HG02852 (cell line): ENCODE measurements around the gene MYOG.

ENCODE experiments used
- ATAC-seq: cut with Tn5 transposase; IDR thresholded peaks from one replicate; pipeline ENCODE4 v1.9.1; 2021; ENCODE audit warnings: mild to moderate bottlenecking, moderate library complexity; ENCODE audit not compliant: unreplicated experiment

The MYOG gene

DNA sequence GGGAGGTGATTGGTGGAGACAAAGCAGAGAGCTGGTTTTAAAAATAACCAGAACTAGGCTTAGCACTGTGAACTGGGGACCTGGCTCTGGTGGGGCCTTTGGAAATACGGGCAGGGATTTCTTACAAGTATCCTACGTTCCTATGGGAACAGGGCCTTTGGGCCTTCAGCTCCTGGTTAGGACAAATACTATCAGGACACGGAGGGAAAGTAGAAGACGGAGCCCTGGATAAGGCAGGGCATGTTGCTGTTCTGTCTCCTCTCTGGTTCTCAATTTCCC, 5.3 kb upstream of the MYOG start:
- no peak for ATAC-seq

DNA sequence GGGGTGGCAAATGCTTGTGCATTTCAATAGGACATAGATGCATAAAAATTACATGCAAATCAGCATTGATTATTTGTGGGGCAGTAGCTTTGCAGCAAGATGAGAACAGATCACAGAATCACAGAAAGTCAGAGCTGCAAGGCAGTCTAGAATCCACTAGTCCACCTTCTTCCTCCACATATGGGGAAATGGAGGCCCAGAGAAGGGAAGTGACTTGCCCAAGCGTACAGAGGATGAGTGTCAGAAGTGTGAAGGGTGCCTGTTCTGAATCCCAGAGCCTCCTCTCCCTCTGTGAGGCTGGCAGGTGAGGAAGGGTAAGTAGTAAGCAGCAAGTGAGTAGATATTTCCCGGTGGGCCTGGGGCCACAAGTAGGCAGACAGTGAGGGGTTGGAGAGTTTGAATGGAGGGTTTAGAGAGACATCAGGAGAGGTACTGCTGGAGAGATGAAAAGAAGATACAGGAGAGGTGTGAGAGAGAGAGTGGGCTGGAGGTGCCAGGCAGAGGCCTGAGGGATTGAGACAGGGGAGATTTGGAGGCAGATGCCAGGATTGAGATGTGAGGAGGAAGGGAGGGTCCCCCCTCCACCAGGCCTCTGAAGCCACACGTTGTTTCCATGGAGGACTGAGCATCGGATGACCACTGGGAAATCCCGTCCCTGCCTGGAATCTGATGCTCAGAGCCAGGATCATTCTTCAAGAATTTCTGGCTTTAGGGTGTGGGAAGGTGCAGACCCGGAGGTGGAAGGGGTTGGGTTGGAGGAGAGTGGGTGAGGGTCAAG, 4.8 kb upstream of the MYOG start:
- no peak for ATAC-seq

DNA sequence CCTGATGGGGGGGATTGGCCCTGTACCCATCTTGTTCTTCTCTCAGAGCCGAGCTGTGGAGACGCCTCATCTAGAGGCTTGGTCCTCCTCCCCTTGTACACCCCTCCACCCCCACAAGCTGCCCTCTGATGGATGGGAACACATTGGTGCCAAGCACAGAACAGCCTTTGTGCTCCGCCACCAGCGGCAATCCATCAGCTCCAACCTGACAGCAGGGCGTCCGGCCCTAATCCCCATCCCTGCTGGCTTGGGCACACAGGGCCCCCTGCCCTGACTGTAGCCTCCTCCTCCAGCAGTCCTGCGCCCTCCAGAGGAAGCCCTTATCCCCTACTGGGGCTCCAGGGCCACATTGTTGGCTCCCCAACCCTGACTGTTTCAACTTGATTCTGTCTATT, 3.8 kb upstream of the MYOG start:
- no peak for ATAC-seq

DNA sequence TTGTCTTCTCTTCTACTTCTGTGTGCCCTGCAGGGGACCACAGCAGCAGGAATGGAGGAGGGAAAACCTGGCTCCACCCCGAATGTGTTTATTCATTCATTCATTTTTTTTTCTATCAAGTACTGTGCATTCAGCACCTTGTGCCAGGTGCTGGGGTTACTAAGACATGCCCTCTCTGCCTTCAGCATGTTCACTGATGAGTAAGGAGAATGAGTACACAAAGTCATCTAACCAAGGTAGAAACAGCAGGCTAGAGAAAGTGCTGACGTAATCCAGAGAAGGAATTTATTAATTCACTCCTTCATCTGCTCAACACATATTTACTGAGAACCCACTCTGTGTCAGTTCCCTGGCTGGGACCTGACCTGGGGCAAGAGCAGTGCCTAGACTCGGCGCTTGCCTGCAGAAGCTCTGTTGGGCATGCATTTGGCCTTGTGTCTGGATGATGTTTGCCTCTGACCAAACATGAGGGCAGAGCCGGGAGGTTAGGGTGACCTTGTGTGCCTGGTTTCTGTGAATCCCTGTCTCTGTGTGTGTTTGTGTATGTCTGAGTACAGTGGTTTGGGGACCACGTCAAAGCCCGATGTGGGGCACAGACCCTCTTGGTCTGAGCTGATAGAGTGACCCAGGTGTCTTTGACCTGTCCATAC, 3.3 kb upstream of the MYOG start:
- ATAC-seq = no peak

DNA sequence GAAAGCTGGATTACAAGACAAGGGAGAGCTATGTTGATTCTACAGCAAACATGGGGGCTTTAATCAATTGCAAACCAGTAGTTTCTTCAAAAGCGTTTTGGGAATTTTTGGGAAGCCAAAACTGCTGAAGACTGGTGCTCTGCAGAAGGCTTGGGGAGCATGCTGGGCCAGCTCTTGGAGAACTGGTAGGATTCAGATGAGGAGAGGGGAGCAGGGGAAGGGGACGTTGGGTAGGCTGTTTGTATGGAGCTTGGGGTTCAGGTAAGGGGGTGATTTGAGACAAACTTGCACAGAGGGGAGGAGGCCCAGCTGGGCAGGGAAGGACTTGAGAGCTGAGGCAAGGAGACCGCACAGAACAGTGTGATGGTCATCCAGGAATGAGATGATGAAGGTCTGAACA, 2.6 kb upstream of the MYOG start:
- ATAC-seq = no peak

DNA sequence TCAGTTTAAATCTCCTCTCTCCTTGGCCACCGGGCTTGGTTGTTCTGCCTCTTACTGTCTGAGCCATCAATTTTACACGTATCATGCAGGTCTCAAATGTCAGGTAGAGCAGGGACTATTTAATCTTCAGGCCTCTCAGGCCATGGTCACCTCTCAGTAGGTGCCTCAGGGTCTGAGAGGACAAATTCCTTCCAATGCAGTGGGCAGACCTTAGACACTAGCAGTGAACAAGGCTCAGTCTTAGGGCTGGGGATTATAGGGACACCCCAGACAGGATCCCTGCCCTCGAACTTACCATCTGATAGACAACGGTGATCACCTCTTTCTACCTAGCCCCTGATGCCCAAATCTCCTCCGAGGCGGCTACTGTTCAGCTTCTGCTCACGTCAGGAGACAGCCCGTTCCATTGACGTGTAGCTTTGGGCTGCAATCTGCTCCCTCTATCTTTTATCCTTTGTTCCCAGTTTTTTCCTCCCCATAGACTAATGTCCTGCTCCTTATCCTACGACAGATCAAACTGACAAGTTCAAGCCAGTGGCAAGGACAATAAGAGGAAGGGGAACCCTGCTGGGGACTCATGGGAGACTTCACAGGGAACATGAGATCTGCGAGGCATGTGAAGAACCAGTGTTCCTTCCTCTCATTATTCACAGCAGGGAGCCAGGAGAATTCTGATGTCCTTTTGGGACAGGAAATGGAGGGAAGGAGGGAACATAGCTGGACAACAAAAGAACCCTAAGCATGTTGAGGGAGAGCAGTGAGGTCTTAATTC, 1.4 kb upstream of the MYOG start:
- no peak for ATAC-seq

DNA sequence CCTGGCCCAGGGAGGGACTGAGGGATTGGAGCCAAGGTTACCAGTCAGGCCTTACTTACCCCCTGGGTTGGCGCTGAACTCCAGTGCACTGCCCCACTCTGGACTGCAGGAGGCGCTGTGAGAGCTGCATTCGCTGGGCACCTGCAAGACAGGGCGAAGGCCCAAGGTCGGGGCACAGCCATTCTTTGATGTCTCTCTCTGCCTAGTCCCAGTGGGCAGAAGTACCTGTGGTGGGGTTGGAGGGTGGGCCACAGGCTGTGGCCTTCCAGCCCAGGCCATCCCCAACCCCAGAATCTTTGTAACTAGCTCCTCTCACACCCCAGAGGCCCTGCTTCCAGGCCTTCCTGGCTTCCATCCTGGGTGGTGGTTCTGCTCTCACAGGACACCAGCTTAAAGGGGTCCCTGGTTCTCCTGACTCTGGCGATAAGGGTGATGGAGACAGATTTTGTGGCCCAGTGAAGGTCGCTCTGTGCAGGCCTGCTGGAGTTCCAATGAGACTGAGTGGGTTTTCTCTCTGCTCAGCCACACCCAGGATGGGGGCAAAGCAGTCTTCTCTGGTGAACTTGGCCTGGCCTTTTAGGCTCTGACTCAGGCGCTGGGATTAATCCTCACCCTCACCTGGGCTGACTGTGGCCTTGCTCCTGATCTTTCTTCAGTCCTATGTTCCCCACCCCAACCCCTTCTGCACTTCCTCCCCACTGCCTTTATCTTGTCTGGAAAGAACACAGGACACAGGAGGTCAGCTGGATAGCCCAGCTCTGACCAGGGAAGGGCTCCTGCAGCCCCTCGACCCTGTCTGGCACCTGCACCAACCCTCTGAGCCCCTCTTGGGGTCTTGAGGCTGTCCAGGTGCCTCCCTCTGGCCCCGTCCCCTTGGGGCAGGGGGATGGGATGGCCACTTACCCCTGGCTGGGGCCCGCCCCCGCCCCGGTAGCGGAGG, 954 bp downstream of the MYOG start:
- ATAC-seq = no peak

DNA sequence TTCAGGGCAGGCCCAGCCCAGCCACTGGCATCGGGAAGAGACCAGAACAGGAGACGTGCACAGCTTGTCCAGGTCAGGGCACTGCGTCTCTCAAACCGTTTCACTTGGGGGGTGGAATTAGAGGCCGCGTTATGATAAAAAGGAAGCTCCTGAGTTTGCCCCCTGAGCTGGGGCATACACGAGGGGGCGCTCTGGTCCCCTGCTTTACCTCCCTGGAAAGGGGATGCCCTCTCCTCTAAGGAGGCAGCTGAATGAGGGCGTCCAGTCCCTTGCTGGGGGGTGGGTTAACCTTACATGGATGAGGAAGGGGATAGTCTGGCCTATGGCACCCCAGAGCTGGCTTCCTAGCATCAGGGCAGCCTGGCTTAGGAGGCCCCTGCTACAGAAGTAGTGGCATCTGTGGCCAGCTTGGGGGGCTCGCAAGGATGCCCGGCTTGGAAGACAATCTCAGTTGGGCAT, 2.3 kb downstream of the MYOG start:
- no peak for ATAC-seq

DNA sequence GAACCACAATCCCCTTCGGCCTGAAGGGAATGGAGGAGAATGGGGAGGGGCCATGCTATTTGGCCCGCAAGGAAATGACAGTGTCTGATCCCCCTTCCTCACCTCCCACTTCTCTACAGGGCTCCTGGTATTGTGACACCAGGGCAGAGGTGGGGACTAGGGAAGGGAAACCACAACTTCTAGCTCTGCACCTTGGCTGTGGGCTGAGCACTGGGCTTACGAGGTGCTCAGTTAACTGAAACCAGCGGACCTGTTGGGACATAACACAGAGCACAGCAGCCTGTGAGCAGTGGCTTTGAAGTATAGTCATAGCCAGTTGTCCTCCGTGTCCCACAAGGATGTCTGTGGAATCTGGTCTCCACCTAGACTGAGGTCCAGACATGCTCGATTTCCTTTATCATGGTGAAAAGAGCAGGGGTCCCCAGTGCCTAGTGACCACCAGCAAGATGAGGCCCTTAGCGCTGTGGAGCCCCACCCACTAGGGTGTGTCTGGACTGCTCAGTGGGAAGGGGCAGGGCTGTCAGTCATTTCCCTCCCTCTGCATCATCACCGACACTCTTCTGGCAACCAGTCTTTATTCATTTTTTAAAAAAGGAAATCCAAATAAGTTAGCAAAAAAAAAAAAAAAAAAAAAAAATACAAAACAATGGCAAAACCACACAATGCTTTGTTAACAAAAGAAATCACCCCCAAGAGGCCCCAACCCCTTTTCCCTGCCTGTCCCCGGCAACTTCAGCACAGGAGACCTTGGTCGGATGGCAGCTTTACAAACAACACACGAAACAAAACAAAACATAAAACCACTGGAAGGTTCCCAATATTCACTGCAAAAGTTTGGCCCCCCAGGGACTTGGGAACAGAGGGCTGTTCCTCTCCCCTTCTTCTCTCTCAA, 3.0 kb downstream of the MYOG start:
- no peak for ATAC-seq

DNA sequence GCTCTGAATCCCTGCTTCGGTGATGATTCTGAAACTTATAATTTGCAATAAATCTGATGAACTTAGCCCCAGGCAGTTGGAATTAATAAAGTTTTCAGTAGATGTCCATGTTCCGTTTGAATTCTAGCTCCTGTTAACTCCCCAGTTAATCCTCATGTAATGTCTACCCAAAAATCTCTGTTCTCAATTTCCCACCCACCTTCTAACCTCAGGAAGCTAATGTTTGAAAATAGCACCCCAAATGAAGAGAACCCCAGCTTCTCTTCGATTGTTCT, 3.6 kb downstream of the MYOG start:
- ATAC-seq = no peak

DNA sequence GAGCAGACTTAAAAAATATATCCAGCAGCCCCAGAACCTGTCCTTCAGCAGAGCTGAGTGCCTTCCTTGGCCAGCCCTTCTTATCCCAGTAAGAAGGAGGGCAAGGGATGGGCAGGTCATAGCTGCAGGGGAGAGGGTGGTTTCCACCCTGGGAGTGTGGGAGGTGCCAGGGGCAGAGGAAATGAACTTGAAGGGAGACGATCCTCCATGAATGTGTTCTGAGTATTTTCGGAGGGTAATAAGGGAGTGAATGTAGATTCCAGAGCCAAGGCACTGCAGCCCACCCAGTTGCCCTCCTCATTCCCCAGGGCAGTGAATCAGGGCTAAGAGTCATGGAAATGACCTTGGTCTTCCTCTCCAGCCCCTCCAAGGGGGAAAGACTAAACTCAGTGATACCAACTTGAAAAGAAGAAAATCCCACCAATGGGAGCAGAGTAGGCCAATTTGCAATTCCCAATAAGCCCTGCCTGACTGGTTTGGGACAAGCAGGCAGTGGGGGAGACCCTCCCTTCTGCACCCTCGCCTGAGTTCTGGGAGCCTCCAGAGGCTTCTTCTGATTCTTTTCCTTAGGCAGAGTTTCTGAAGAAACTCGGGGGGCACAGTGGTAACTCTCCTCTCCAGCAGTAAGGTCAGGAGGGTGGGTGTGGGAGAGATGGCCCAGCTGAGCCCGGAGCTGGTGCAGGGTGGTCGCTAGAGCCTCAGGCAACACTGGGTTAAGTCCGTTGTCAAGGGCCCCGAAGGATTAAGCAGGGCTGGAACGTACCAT, 4.2 kb downstream of the MYOG start:
- no peak for ATAC-seq

DNA sequence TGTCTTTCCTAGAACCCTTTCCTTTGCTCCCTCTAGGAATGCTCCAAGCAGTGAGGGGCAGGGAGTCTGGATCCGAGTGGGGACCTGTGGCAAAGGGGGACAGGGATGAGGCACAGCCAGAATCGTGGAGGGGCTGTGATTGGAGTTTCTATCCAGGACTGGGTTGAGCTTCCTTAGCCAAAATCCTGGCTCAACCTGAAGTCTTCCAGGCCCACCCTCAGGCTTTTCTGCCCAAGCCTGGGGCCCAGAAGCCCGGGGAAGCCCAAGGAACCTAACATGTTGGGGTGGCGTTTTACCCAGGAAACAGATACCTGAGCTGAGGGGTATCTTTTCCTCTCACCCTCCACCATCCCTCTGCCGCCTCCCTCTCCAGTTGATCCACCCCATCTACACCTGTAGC, 5.4 kb downstream of the MYOG start:
- ATAC-seq = no peak

DNA sequence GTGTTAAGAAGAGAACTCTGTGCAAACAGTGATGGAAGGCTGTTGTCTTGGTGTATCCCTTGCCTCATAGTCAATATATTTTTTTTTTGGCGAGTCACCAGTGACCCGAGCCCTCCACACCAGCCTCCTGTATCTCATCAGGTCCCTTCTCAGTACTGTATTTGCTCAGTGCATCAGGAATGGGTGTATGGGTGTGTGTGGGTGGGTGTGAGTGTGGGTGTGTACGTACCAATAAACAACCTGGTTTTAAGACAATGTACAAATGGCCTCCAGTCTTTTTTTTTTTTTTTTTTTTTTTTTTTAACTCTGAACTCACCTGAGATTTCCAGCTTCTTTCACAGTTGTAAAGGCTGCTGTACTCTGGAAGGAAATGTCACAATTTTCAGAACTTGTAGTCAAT, 7.3 kb downstream of the MYOG start:
- ATAC-seq = no peak

DNA sequence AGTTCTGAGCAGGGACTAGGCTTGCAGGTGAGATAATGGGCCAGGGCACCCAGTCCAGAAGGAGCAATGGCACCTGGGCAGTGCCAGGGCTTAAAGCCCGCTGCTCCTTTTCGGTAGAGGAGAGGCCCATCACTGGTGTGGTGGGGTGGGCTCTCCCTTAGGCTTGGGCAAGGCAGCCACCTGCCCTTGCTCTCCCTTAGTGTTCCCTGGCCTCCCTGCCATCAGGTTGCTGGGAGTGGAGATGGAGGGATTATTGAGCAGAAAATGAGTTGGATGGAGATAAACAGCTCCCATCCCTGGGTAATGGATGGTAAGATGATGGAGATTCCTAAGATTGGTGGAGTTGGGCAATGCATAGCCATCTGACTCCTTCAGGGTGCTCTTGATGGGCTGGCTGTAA, 7.9 kb downstream of the MYOG start:
- no peak for ATAC-seq

DNA sequence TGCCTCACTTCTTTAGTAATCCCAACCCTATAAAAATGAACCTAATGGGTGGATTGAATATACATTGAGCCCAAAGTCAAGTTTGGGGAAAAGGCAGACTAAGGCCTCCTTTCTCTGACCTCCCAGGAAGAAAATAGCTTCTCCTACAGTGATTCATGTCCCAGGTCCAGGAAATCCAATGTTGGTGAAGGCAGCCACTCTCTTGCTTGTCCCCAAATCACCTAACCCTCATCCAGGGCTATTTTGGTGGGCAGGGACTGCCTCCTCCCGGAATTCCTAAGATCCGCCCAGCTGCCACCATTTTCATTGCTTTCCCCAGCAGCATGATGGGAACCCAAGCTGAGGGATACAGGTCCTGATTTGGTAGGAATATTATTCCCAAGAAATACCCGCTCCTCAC, 8.4 kb downstream of the MYOG start:
- ATAC-seq = no peak

DNA sequence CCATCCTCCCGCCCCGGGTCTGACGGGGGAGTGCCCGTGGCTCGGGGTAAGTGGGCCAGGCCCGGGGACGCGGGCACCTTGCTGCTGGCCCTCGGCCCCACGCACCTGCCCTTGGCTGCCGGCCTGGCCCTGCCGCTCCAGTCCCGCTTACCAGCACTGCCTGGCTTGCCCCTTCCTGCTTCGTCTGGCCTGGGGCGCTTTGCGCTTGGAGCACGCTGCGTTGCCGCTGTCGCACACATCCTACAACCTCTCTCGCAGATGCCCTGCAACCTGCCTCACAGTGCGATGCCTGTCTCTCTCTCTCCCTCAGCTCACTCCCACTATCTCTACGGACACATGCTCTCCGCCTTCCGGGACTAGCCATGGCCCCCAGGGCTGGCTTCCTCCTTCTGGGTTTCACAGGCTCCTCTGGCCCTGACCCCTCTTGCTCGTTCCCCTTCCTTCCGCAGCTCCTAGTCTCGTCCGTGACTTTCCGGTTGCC, 9.7 kb downstream of the MYOG start:
- ATAC-seq = no peak

DNA sequence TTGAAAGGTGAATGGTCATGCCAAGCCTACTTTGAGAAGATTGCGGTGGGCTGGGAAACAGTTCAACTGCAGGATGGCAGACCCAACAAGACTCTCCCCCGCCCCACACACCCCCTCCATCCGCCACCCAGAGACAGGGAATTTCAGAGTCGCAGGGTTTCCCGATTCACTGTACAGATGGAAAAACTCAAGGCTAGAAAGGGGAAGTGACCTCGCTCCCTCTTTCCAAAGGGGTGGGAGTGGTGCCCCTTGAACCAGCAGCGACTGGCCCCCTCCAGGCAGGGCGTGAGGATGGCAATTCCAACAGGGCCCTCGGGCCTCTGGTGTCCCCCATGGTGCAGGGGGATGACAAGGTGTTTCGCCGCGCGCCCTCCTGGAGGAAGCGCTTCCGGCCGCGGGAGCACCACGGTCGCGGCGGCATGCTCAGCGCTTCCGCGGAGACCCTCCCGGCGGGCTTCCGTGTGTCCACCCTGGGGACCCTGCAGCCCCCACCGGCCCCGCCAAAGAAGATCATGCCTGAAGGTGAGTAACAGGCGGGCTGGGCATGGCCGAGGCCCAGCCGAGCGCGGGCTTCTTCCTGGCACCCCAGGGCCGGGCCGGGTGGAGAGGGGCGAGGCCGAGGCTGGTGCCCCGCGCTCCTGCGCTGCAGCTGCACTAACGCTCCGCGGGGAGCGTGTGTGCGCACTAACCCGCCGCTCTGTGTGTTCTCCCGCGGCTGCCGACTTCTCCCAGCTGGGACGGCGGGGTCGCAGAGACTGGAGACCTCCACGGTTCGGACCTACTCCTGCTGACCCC, 10.4 kb downstream of the MYOG start:
- ATAC-seq = no peak

DNA sequence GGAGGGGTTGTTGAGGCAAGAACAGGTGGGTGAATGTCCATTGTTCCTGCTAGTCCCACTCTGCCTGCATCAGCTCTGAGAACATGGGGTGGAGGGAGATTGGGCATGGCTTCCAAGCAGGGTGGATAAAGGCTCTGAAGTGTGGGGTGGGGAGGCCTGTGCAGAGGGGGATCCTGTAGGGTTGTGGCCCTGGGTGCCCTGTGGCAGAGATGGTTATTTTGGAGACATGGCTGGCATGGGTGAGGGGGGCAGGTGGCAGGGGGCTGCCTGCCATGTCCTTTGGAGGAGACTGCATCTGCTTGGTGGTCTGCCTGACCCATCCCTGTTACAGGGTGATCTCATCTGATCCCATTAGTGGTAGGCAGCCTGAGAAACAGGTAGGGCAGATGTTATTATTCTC, 11.2 kb downstream of the MYOG start:
- no peak for ATAC-seq

DNA sequence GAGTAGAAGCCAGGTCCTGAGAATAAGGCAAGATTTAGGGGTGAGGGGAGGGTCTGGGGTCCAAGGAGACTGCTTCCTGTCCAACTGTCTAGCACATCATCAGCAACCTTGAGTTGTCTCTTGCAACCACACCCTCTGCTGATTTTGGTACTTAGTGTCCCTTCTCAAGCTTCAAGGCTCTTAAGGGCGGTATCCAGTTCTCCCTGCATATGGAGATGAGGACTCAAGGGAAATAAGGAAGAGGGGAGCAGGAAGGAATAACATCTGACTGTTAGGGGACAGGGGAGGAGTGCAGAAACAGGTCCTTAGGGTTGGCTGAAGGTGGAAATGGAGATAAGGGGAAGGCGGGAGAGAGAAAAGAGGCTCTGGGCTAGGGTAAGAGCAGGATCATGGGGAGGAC, 12.3 kb downstream of the MYOG start:
- no peak for ATAC-seq
